ENCODE measurements around the gene FOXF1. TPM values are rescaled to one million over a fixed set of nuclear protein-coding genes. Genes with fewer than 3 reads are reported as not detected.

Gene FOXF1
- total and polyA plus RNA-seq, 11 donors, result 0.04 to 0.48 (median 0.17) TPM; not detected in 3

- Histone ChIP-seq H3K36me3 (peaks cover 0 to 96% (median 73%) of the 10 kb centered on the region in 9 donors), H3K27me3 (no peaks in the 10 kb centered on the region), H3K27ac (no peak overlapping the region), H3K4me3 (no peak overlapping the region), H3K9me3 (no peaks in the 10 kb centered on the region), H3K4me1 (peaks cover 0 to 9% (median 0%) of the 10 kb centered on the region in 12 donors)
- TF ChIP-seq POLR2A (IDR thresholded peaks at IDR 0.05), result no peak
- TF ChIP-seq, protein P1, sequence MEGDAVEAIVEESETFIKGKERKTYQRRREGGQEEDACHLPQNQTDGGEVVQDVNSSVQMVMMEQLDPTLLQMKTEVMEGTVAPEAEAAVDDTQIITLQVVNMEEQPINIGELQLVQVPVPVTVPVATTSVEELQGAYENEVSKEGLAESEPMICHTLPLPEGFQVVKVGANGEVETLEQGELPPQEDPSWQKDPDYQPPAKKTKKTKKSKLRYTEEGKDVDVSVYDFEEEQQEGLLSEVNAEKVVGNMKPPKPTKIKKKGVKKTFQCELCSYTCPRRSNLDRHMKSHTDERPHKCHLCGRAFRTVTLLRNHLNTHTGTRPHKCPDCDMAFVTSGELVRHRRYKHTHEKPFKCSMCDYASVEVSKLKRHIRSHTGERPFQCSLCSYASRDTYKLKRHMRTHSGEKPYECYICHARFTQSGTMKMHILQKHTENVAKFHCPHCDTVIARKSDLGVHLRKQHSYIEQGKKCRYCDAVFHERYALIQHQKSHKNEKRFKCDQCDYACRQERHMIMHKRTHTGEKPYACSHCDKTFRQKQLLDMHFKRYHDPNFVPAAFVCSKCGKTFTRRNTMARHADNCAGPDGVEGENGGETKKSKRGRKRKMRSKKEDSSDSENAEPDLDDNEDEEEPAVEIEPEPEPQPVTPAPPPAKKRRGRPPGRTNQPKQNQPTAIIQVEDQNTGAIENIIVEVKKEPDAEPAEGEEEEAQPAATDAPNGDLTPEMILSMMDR (IDR thresholded peaks at IDR 0.05), result no peak
- WGBS, 4 donors, result 78 to 97% (median 94%) methylated on average over 6 to 11 of the region's 11 CpGs
- ATAC-seq (no peak), DNase-seq (no peak)
- intact Hi-C loops (cut with DNase I), result no loop called here
Measured at GRCh38 chr16:86541560-86541959, 31.2 kb downstream of the FOXF1 start.

DNA sequence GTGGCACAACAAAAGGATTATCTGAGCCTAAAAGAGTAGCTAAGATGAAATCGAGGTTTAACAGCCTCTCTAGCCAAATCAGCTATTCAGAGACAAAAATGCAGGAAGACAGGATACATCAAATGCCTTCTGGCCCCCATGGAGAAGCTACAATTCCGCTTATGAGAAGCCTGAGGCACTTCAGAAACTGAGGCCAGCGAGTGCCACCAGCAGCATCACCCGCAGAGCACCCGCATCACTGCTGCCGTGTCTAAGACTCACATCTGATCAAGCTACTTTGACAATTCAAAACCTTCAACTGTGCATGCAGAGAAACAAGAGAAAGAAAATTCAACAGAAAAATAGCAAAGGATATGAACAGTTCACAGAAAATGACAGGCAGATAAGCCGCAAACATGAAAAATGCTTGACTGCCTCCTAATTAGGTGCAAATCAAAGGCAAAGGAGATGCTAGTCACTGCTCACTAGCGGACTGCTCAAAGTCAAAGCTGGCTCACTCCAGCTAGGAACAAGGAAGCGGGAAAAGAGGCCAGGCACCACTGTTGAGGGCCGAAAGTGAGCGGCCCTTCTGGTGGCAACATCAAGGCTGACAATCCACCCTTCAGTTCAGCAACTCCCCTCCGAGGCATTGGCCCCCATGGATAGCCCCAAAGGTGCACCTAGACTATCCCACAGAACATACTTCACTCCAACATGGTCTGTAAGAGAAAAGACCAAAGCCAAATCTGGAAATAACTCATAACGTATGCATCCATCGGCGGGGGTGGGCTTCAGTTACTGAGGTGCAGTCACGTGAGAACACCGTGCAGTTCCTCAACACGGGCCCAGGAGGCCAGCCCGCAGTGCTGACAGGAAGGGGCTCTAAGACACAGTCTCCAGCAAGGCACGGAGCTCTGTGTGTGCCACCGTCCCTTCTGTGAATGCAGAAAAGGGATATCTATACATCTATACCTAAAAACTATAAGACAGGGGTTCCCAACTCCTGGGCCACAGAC lies 32.7 kb downstream of the FOXF1 start:
- WGBS, 4 donors, result 89 to 94% (median 91%) methylated on average over 21 of the region's 21 CpGs
- no peak overlapping the region for H3K4me3 ChIP-seq
- peaks cover 0 to 96% (median 73%) of the 10 kb centered on the region in 9 donors for H3K36me3 ChIP-seq
- peaks cover 0 to 9% (median 0%) of the 10 kb centered on the region in 12 donors for H3K4me1 ChIP-seq
- TF ChIP-seq, protein P1 (IDR thresholded peaks at IDR 0.05), result no peak
- no peak for TF ChIP-seq POLR2A (IDR thresholded peaks at IDR 0.05)
- DNase-seq (no peak), ATAC-seq (no peak)
- H3K27ac ChIP-seq, result no peak overlapping the region
- no peaks in the 10 kb centered on the region for H3K9me3 ChIP-seq
- H3K27me3 ChIP-seq, result no peaks in the 10 kb centered on the region
- intact Hi-C loops (cut with DNase I), result no loop called here

DNA sequence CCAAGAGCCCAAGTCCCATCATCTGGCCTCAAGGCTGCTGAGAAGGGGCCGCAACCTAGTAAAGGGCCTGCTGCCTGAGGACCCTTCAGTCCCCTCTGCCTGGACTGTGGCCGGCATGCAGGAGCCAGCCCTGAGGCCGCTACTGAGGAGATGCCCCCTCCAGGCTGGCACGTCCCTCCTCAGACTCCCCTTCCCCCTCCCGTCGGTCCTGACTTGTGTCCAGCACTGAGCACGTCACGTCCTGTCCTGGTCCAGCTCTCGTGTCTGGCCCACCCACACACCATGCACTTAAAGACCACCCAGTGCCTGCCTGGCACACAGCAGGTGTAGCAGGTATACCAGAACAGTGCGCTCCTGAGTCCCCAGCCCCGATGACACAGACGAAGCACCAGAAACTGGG lies 35.2 kb downstream of the FOXF1 start:
- 76 to 86% (median 81%) methylated on average over 9 to 12 of the region's 12 CpGs for WGBS, 4 donors
- H3K4me1 ChIP-seq, result peaks cover 0 to 9% (median 0%) of the 10 kb centered on the region in 12 donors
- H3K27ac ChIP-seq, result no peak overlapping the region
- no peak for TF ChIP-seq POLR2A (IDR thresholded peaks at IDR 0.05)
- TF ChIP-seq, protein P1 (IDR thresholded peaks at IDR 0.05), result no peak
- H3K4me3 ChIP-seq, result no peak overlapping the region
- intact Hi-C loops (cut with DNase I), result no loop called here
- no peak for DNase-seq
- no peaks in the 10 kb centered on the region for H3K27me3 ChIP-seq
- H3K9me3 ChIP-seq, result no peaks in the 10 kb centered on the region
- H3K36me3 ChIP-seq, result peaks cover 0 to 91% (median 66%) of the 10 kb centered on the region in 9 donors
- ATAC-seq, result no peak

DNA sequence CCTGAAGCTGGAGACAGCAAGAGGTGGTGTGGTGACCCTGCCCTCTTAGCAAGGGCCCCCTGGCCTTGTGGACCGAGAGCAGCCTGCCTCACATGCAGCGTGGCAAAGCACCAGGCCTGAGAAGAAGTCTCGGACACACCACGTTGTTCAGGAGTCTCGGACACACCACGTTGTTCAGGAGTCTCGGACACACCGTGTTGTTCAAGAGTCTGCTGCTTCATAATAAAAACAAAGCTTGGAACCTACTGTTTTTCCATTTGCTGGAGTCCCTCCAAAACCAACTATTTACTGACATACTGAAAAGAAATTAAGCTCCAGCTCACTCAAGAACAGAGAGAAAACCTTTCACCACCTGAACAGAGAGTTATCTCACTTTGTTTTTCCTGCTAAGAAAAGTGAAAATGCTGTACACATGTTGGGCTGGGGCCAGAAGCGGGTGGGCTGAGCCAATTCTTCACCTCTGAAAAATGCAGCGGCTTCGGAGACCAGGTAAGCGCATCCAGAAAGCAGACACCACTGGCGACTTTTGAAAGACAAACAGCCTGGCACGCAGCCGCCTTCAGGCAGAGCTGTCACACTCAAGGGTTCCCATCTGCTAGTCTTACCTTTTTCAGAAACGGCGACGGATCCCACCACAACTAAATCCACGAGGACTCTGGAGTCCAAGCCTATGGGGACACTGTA lies 35.8 kb downstream of the FOXF1 start:
- no peaks in the 10 kb centered on the region for H3K9me3 ChIP-seq
- DNase-seq (no peak), ATAC-seq (no peak)
- H3K4me1 ChIP-seq, result peaks cover 0 to 9% (median 0%) of the 10 kb centered on the region in 12 donors
- no peak overlapping the region for H3K4me3 ChIP-seq
- peaks cover 0 to 91% (median 66%) of the 10 kb centered on the region in 9 donors for H3K36me3 ChIP-seq
- no peak overlapping the region for H3K27ac ChIP-seq
- intact Hi-C loops (cut with DNase I), result no loop called here
- TF ChIP-seq POLR2A (IDR thresholded peaks at IDR 0.05), result no peak
- TF ChIP-seq, protein P1 (IDR thresholded peaks at IDR 0.05), result no peak
- 58 to 72% (median 63%) methylated on average over 19 of the region's 19 CpGs for WGBS, 4 donors
- H3K27me3 ChIP-seq, result no peaks in the 10 kb centered on the region

All from heart left ventricle (tissue), 16 donors.